HFFc6 (cell line): ENCODE results near the gene ZNF813. TPM values are rescaled to one million over a fixed set of nuclear protein-coding genes. Genes with fewer than 3 reads are reported as not detected.

Experiments used
- DNase-seq: peaks from one replicate; pipeline ENCODE4 v3.0.0-alpha.2; 2018
- H3K27ac Mint-ChIP-seq: 2 replicates; pipeline ENCODE4 v1.8.0; 2020; ENCODE audit warnings: mild to moderate bottlenecking, mixed read lengths
- H3K27me3 Mint-ChIP-seq: 2 replicates; pipeline ENCODE4 v1.8.0; 2021; ENCODE audit warnings: mild to moderate bottlenecking, moderate library complexity, mixed read lengths; ENCODE audit not compliant: insufficient read depth
- H3K36me3 Mint-ChIP-seq: 2 replicates; pipeline ENCODE4 v1.8.0; 2021; ENCODE audit warnings: low read depth, mixed read lengths
- H3K4me1 Mint-ChIP-seq: 2 replicates; pipeline ENCODE4 v1.8.0; 2020; ENCODE audit warnings: low read depth, mixed read lengths
- H3K4me3 Mint-ChIP-seq: 2 replicates; pipeline ENCODE4 v1.8.0; 2020; ENCODE audit warnings: mild to moderate bottlenecking, moderate library complexity, mixed read lengths
- H3K9me3 Mint-ChIP-seq: 2 replicates; pipeline ENCODE4 v1.8.0; 2020; ENCODE audit warnings: mild to moderate bottlenecking, mixed read lengths
- total RNA-seq, 6 experiments: library from RNA; stranded (reverse); fragmentation: NEBNext Ultra II Directional; extraction: Animal tissue kit (Norgen Biotek cat#: 25700); gene quantifications; 2 replicates in 1 of 6; 3 replicates in 5 of 6; pipeline ENCODE4 v1.2.3, GENCODE V29; 2021
- TF ChIP-seq, protein P1 (sequence below): fragments of 200-600 bp; sonication (generic); IDR thresholded peaks from 2 replicates; pipeline ENCODE4 v1.5.0; 2021; ENCODE audit warnings: antibody characterized with exemption, mild to moderate bottlenecking

Gene ZNF813
- total RNA-seq, 6 experiments from 2014 or later, result 2.0 to 6.4 (median 3.4) TPM

DNA sequence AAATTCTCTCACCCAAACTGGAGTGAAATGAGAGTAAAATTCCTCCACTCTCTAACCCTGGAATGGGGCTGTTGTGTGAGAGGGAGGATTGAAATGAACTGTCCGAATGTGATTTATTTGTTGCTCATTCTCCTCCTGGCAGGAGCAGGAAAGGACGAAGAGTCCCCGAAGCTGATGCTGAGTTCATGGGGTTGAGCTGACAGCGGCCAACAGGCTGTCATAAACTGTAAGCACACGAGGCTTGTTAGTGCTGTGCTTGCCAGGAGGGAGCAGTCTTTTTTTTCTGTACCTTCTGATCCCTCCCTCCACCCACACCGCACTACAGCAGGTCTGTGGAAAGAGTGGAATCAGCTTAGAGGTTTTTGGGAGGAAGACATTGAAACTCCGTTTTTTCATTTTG, 37.4 kb downstream of the ZNF813 start:
- peak overlapping the region; percentile 83 for H3K4me3 Mint-ChIP-seq
- no peaks in the 10 kb centered on the region for H3K36me3 Mint-ChIP-seq
- TF ChIP-seq, protein P1, sequence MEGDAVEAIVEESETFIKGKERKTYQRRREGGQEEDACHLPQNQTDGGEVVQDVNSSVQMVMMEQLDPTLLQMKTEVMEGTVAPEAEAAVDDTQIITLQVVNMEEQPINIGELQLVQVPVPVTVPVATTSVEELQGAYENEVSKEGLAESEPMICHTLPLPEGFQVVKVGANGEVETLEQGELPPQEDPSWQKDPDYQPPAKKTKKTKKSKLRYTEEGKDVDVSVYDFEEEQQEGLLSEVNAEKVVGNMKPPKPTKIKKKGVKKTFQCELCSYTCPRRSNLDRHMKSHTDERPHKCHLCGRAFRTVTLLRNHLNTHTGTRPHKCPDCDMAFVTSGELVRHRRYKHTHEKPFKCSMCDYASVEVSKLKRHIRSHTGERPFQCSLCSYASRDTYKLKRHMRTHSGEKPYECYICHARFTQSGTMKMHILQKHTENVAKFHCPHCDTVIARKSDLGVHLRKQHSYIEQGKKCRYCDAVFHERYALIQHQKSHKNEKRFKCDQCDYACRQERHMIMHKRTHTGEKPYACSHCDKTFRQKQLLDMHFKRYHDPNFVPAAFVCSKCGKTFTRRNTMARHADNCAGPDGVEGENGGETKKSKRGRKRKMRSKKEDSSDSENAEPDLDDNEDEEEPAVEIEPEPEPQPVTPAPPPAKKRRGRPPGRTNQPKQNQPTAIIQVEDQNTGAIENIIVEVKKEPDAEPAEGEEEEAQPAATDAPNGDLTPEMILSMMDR, result no peak
- H3K27ac Mint-ChIP-seq, result no peak overlapping the region; the same call in 1 of the 2 replicates
- H3K27me3 Mint-ChIP-seq, result peaks cover 10% of the 10 kb centered on the region
- no peaks in the 10 kb centered on the region; the same call in 1 of the 2 replicates for H3K9me3 Mint-ChIP-seq
- DNase-seq, result no peak
- peaks cover 17% of the 10 kb centered on the region for H3K4me1 Mint-ChIP-seq

DNA sequence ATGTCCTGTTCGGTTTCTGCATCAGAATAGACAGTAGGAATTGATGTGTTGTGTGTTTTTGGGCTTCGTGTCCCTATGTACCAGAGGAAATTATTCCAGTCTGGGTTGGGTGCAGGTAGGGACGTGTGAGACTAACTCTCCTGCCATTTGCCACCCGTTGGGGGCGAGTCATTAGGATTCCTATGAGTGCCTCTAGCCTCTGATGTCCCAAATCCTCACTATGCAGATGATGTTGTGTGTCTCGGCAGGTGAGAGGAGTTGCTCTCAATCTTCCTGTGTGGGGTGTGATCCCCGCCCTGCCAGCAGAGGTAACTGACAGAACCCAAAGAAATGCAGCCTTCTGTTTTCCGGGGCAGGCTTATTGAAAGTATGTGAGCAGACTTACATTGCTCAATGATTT, 39.2 kb downstream of the ZNF813 start:
- H3K4me1 Mint-ChIP-seq, result peaks cover 17% of the 10 kb centered on the region
- H3K27ac Mint-ChIP-seq, result no peak overlapping the region
- no peaks in the 10 kb centered on the region; the same call in 1 of the 2 replicates for H3K9me3 Mint-ChIP-seq
- H3K27me3 Mint-ChIP-seq, result peaks cover 10% of the 10 kb centered on the region
- H3K4me3 Mint-ChIP-seq, result no peak overlapping the region
- TF ChIP-seq, protein P1, result no peak
- DNase-seq, result no peak
- no peaks in the 10 kb centered on the region for H3K36me3 Mint-ChIP-seq

- no peak overlapping the region for H3K4me3 Mint-ChIP-seq
- TF ChIP-seq, protein P1, result no peak
- no peaks in the 10 kb centered on the region for H3K36me3 Mint-ChIP-seq
- no peaks in the 10 kb centered on the region; the same call in 1 of the 2 replicates for H3K9me3 Mint-ChIP-seq
- H3K27me3 Mint-ChIP-seq, result peaks cover 10% of the 10 kb centered on the region
- DNase-seq, result no peak
- no peak overlapping the region for H3K27ac Mint-ChIP-seq
- H3K4me1 Mint-ChIP-seq, result peaks cover 17% of the 10 kb centered on the region
Observed at GRCh38 chr19:53507523-53508442, 40.2 kb downstream of the ZNF813 start.

DNA sequence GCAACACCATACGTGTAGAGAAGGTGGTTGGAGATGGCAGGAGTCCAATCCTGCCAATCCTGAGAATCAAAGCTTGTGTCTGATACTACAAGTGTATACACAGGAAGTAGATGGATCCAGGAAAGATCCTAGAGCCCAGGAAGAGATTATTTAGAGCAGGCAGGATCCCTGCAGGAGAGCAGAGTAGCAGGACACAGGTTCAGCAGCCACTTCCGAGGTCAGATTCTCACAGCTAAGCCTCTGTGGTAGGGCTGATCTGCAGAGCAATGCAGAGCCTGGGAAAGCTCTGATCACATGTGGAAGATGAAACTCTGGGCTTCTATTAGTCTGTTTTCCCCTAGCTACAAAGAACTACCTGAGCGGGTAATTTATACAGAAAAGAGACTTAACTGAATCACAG, 41.9 kb downstream of the ZNF813 start:
- TF ChIP-seq, protein P1, result no peak
- no peak for DNase-seq
- no peaks in the 10 kb centered on the region for H3K36me3 Mint-ChIP-seq
- no peak overlapping the region for H3K27ac Mint-ChIP-seq
- no peaks in the 10 kb centered on the region; the same call in 1 of the 2 replicates for H3K9me3 Mint-ChIP-seq
- H3K27me3 Mint-ChIP-seq, result peaks cover 10% of the 10 kb centered on the region
- H3K4me3 Mint-ChIP-seq, result no peak overlapping the region
- H3K4me1 Mint-ChIP-seq, result peaks cover 12% of the 10 kb centered on the region

DNA sequence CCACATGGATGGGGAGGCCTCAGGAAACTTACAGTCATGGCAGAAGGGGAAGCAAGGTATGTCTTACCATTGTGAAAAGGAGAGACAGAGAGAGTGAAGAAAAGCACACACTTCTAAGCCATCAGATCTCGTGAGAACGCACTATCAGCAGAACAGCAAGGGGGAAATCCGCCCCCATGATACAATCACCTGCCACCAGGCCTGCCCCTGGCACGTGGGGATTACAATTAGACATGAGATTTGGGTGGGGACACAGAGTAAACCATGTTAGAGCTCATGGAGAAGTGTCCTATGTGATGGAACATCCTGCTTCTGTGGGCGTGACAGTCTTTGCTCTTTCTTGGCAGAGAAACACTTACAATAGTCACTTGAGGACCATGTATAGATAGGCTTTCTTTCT, 42.3 kb downstream of the ZNF813 start:
- H3K27me3 Mint-ChIP-seq, result peaks cover 10% of the 10 kb centered on the region
- H3K4me3 Mint-ChIP-seq, result no peak overlapping the region
- H3K9me3 Mint-ChIP-seq, result no peaks in the 10 kb centered on the region; the same call in 1 of the 2 replicates
- TF ChIP-seq, protein P1, result no peak
- peaks cover 8% of the 10 kb centered on the region for H3K4me1 Mint-ChIP-seq
- H3K36me3 Mint-ChIP-seq, result no peaks in the 10 kb centered on the region
- no peak overlapping the region for H3K27ac Mint-ChIP-seq
- no peak for DNase-seq
